Hypothalamus (tissue), 51 donors: Measurements from ENCODE around the gene MAFG.

ENCODE experiments used
- DNase-seq, 51 donors: peaks; one replicate each; lab custom pipeline; 2025; lab: John Stamatoyannopoulos, UW

The MAFG gene

DNA sequence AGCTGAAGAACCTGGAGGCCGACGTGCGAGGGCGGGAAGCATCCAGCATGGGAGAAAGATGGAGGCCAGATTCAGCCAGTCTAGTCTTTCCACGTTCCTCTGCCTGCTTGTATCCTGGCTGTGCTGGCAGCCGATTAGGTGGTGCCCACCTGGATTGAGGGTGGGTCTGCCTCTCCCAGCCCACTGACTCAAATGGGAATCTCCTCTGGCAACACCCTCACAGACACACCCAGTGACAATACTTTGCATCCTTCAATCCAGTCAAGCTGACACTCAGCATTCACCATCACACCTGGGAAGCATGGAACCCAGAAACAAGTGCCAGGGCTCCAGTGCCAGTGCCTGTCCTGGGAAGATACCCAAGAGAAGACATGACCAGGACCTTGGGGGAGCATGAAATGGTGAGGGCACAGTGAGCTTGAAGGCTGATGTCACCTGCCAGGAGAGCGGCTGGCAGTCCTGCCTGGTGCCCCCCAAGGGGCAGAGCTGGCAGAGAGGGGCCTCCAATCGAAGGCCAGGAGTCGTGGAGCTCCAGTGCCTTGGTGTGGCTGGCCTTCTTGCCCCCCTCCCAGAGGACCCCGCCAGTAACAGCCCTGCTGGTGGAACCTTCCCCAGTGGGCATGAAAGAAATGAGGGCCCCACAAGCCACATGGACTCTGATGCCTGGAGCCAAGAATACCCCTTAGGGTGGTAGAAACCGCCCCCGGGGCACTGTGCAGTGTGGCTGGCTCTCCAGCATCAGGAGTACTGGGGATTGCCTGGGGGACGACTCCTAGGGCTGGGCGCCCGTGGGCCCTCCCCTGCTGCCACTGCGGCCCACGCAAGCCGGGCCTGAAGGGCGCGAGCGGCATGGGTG is 26.1 kb downstream of the MAFG start:
- DNase-seq, result no peak

DNA sequence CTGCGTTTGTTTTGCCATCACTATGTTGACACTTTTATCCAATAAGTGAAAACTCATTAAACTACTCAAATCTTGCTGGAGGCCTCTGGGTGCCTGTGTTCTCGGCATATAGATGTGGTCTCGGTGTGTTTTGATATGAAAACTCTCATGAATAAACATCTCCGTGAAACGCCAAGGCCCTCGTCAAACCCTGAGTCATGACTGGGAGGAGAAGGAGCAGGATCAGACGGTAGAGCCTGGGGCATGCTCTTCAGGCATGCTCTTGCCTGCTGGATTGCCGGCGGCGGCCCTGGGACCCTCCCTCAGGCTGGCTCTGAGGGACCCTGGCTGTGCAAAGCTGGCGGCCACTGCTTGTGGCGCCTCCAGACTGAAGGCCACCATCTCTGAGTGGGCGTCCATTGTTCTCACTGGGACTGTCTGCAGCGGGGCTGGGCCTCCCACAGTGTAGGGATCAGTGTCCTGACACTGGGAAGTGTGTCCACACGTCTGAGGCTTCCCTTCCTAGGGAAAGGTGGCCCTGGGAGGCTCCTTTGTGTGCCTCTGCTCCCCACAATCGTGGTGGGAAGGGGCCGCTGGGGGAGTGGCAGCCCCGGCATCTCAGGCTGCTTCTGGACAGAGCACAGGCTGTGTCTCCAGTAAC is 27.2 kb downstream of the MAFG start:
- no peak for DNase-seq

DNA sequence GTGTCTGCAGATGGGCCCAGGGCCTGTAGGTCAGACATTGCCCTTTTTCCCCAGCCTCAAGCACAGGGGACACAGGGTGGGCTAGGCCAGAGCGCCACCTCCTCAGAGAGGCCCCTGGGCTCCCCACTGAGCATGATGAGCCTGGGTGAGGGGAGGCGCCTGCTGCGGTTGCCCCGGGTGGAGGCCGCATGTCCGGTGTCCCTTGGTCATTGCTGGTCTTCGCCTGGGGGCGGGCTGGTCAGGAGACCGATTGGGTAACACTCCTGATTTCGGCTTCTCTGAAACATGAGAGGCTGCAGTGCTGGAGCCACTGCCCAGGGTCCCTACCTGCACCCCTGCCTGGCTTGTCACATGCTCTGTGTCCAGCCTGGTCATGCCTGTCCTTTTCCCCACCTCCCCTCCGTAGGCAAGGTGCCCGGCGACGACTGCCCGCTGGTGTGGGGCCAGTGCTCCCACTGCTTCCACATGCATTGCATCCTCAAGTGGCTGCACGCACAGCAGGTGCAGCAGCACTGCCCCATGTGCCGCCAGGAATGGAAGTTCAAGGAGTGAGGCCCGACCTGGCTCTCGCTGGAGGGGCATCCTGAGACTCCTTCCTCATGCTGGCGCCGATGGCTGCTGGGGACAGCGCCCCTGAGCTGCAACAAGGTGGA is 27.9 kb downstream of the MAFG start:
- DNase-seq, result no peak

DNA sequence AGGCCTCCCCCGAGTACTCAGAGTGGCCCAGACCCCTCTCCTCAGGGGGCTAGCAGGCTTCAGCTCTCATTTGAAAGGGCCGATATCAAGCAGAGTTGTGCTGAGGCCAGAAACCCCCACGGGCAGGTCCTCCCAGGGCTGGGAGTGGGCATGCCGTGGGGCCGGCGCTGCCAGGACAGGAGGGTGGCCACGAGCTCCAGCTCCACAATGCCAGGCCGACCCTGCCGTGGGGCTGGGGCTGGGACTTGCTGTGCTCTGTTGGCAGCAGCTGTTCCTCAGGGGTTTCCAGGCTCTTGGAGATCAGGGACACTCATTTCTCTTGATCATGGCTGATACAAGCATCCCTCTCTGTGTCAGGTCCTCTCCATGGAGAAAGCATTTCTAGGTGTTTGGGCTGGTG is 28.6 kb downstream of the MAFG start:
- DNase-seq, result no peak

DNA sequence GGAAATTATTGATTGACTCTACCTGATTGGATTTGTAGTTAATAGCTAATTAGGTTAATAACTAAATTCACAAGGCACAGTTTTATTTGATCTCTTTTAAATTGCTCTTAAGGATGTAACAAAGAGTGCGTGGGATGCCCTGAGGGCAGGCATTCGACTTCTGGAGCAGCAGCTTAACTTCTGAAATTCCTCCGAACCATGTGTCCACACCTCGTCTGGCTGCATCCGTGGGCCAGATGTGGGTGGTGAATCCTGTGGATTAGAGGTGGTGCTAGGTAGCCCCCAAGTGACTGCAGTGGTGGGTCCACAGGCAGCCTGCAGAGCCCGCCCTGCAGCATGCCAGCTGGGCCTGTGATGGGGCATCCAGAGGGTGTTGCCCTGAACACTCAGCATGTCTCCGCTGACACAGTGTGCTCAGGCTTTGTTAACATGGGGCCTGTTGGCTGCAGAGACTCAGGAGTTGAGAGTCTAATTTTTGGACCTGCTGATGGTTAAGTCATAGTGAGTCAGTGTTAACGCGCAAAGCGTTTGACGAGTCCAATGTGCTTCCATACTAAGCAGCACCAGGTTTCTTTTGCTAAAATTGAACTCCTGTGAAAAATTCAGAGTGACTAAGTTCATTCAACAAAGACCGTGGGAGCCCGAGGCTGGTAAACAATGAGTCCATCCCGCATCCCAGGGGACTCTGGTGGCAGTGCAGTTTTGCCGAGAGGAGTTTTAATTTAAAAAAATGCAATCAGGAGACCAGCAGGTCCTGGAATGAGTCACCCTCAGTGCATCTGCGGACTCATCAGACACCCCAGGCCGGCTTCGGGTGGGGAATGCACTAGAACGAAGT is 29.3 kb downstream of the MAFG start:
- peak in 1 of 51 donors; percentile 57 for DNase-seq

DNA sequence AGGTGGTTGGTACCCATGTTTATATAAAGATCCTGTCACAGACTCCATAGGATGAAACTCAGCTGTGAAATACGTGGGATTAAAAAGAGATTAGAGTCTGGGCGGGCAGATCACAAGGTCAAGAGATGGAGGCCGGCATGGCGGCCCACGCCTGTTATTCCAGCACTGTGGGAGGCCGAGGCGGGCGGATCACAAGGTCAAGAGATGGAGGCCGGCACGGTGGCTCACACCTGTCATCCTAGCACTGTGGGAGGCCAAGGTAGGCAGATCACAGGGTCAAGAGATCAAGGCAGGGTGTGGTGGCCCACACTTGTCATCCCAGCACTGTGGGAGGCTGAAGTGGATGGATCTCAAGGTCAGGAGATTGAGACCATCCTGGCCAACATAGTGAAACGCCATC is 32.1 kb downstream of the MAFG start:
- no peak for DNase-seq

DNA sequence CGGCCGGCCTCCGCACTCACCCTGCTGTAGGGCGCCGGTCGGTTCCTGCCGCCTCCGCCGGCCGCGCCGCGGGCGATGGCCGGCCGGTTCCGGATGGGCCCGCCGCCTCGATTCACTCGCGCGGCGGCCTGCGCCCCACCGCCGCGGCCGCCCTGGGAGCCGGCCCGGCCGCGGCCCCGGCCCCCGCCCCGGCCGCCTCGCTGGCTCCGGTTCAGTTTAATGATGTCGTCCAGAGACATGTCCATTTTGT is 36.3 kb downstream of the MAFG start:
- DNase-seq, result no peak

DNA sequence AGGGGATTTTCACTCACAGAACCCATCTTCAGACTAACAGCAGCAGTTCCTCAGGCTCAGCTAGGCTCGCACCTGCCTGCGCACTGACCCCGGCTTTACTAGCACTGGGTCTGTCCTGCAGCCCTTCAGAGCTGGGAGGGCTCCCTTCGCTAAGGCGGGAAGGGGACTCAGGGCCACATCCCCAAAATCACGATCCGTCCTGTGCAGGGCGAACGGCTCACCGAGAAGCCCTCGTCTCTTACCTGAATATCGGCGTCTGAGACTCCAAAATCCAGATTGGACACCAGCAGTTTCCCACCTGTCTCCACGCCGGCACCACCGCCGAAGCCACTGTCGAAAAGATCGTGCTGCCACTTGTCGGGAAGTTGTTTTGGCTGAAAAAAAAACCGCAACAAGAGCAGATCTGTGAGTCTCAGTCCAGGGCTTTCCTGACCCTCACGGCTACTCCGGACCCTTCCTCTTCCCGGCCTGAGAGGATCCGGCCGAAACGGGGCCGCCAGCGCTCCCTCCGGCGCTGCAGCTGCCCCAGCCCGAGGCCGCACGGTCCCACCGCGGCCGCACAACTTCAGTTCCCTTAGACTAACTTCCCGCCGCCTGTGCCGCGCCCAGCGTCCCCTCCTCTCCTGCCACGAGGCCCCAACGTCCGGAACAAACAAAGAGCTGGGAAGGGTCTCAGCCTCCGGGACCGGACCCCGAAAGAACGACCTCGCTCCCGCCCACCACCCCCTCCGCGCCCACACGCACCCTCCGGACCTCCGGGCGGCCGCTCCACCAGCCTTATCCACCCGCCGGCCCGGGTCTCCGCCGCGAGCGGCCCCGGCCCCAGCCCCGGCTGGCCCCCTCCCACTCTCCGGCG is 36.9 kb downstream of the MAFG start:
- DNase-seq, result no peak

DNA sequence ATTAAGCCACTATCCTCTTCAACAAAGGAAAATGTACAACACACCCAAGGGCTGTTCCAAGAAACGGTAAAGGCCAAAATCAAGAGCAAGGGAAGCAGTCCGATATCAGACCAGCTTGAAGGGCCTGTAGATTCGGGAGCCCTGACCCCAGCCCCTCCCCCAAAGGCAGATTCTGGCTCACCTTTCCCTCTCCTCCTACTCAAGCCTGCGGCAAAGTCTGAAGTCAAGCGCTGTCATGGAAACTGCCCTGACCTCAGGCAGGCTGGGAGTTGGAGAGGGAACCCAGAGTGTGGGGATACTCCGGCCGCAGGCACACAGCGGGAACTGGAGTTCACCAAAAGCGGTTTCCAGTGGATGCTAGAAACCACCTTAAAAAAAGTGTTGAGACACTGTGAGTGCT is 37.9 kb downstream of the MAFG start:
- no peak for DNase-seq

DNA sequence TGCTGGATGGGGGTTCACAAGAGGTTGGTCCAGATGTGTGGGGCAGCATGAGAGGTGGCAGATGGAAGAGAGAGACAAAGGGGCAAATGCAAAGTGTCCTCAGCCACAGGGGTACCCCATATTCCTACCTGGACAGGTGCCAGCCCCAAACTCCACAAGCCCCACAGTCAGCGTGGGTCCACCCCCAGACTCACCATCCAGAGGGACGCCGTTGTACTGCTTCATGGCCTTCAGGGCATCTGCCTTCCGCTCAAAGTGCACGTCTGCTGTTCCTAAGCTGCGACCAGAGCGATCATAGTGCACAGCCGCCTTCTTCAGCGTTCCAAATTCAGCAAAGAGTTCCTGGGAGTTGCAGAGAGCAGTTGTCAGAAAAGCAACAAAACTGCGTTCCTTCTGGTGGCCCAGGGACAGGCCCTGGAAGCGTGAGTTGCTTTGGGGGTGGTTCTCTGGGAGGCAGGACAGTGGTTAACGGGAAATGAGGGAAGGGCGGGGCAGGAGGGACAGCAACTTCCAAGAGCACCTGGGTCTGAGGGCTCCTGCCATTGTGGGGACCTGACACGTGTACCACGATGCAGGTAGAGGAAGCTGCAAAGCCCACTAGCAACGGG is 38.4 kb downstream of the MAFG start:
- no peak for DNase-seq

DNA sequence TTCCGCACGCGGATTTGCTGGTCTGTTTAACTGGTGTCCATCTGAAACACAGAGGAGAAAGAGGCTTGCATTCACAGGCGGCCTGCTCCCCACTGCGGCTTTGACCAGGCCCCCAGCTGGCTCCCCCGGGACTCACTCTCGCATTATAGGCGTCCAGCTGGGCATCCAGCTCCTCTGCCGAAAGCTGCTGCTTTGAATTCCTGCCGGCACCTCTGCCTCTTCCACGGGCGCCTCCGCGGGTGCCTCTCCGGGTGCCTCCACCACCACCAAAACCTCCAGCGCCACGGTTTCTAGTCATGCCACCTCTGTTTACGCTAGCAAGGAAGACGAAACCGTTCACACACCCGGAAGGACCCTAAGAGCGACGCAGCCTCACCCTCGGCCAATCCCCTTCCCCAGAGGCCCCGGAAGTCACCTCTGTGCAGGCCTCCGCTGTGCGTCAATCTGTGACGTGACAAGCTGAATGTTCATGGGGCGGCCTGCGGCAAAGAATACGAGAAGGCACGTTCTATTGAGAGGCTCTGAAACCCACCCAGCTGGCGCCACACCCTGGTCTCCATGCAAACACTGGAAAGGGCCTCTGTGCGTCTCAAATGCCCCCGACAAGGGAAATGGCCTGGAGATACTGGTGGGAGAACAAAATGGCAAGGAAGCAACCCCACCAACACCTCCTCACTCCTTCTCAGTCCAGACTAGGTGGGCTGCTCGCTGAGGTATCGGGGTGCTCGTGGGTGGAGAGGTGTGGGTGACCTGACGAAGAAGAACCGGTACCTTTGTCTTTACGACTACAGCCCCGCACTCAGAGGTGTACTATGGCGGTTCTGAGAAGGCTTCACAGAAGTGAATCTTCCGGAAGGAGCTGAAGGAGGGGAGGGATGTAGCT is 39.2 kb downstream of the MAFG start:
- DNase-seq, result no peak

DNA sequence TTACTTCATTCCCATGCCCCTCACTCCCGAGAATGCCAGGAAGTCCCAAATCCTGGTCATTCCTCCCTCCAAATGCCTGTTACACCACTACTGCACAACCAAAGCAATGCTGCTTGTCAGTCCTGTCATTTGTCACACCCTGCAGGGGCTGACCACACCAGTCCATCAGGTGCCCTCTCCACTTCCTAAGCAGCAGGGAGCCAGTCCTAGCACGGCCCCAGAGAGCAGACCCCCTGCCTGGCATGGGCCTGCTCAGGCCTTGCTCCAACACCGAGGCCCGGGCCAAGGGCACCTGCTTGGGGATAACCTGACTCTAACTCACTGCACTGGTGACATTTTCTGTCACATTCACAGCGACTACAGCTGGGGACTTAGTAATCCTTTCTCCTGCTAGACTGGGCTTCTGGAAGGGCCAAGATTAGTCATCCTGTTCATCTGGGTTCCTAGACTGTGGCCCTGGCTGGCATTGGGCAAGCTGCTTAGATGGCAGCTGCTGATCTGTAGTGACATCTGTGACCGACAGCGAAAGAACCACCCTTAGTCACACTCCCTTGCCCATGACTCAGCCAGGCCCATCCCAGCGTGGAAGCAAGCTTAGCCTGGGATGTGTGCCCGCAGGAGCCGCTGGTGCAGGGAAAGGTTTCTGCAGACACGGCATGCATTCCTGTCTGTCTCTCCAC is 41.5 kb downstream of the MAFG start:
- DNase-seq, result peak in 1 of 51 donors; percentile 48

DNA sequence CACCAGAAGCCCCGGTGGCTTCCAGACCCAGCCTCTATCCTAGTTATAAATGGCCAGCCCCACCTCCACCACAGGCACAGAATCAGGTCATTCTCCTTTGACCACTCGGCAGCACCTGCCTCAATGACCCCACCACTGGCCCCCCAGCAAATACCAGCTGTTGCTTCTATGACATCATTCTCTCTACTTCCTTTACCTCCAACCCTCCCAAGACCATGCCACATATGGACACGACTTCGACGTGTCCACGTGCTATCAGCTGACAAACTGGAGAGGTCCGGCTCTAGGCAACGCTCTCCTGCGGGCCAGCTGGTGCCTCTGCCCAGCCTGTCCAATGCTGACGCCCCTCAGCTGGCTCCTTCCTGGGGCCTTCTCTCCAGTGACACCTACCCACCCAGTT is 42.1 kb downstream of the MAFG start:
- no peak for DNase-seq

DNA sequence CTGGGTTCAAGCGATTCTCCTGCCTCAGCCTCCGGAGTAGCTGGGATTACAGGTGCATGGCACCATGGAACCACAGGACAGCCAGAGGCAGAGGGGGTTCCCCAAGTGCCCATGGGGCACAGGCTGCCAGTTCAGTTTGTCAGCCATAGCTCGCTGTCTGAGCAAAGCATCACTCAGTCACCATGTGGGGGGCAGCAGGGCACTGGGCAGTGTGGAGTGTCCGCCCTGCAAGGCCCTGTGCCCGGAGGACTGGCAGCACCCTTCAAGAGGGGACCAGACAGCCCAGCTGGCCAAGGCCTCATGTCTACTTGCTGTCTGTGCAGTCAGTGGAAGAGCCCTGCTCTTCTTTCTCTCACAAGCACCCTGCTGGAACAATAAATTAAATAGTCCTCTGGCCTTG is 42.6 kb downstream of the MAFG start:
- DNase-seq, result no peak

DNA sequence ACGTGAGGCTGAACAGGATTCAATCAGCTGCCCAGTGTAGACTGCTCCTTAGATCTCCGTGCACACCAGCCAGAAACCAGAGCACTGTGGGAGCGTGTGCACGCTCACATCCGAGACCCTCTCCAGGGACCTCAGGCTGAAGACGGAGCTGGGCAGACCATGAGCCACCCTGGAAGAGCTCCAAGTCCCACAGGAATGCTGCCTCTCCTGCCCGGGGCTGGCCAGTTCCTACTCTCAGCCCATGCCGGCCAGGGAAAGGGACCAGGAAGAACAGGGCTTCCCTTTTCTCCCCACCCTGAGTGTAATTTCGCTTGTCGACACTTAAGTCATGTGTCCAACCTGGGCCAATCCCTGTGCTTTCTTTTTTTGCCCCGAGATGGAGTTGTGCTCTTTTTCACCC is 43.0 kb downstream of the MAFG start:
- DNase-seq, result no peak

DNA sequence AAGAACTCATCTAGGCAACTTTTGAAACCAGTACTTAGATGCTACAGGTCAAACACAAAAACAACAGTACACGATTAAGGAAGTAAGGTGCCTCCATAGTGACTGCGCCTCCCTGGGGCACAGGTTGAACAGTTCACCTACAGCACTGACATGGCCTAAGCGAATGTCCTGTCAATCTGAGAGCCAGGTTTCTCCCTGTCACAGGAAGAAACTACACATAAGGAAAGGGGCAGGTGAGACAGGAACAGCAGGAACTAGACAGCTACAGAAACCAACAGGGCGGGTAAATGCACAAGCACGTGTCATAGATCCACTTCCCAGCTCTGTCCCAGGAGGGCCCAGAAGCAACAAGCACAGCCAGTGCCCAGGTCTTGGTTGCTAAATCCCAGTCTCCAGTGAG is 48.4 kb downstream of the MAFG start:
- DNase-seq, result no peak

DNA sequence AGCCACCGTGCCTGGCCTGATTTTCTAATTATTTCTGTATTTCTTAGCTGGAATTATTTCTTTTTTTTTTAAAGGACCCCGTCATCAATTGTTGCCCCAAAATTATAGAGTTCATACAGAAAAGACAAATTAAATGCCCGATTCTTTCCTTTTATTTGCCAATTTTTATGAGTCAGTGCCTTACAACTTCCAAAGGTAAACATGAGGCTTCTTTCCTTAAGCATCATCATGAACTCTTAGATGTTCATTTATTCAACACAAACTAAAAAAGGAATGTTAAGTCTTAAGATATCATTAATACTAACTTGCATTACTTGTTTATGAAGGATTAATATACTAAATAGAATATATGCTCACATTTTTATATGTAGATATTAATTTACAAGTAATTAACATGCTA is 49.2 kb downstream of the MAFG start:
- DNase-seq, result no peak

DNA sequence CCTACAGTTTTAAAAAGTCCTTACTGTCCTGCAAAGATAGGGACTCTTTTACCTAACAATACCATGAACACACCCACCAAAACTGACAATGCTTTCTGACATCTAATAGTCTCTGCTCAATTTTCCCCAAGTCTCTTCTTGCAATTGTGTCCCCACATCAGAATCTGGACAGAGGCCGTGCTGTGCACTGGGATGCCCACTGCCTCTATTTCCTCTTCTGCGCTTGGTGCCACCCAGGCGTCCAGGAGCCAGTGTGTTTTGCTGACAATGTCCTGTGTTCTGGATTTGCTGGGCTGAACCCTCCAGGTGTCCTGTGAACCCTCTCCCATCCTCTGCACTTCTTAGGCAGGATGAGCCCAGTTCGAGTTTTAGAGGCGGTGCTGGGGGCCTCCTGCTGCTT is 50.0 kb downstream of the MAFG start:
- DNase-seq, result no peak
